Stimulated activated CD4-positive, alpha-beta T cell treated with anti-CD3 and anti-CD28 coated beads, Interleukin-1b, Interleukin-23, amount 100 ng/mL, for 4 hours (primary cell): ENCODE measurements around the gene CMTM8.
A peak's percentile ranks its signal among the peaks of the same experiment; 100 is the strongest.
"Not testable (repeated sequence)": the region's sequence is repeated elsewhere in the genome, so short reads cannot be mapped to it uniquely, and the experiment has no call there.

Experiments used
- DNase-seq, 2 donors: peaks; one replicate each; pipeline ENCODE4 v3.0.0-alpha.2; 2020; ENCODE audit warnings: low read depth in 2 of 2

The CMTM8 gene

GRCh38 chr3:32228743-32229142 lies 9.7 kb upstream of the CMTM8 start:
- not testable (repeated sequence) for DNase-seq

GRCh38 chr3:32229565-32229964 lies 8.9 kb upstream of the CMTM8 start:
- DNase-seq, result no peak

- DNase-seq, result no peak
These were observed 2.1 kb upstream of the CMTM8 start for GRCh38 chr3:32236377-32236776.

GRCh38 chr3:32237670-32238452 lies 619 bp upstream of the CMTM8 start:
- DNase-seq, result no peak

DNA sequence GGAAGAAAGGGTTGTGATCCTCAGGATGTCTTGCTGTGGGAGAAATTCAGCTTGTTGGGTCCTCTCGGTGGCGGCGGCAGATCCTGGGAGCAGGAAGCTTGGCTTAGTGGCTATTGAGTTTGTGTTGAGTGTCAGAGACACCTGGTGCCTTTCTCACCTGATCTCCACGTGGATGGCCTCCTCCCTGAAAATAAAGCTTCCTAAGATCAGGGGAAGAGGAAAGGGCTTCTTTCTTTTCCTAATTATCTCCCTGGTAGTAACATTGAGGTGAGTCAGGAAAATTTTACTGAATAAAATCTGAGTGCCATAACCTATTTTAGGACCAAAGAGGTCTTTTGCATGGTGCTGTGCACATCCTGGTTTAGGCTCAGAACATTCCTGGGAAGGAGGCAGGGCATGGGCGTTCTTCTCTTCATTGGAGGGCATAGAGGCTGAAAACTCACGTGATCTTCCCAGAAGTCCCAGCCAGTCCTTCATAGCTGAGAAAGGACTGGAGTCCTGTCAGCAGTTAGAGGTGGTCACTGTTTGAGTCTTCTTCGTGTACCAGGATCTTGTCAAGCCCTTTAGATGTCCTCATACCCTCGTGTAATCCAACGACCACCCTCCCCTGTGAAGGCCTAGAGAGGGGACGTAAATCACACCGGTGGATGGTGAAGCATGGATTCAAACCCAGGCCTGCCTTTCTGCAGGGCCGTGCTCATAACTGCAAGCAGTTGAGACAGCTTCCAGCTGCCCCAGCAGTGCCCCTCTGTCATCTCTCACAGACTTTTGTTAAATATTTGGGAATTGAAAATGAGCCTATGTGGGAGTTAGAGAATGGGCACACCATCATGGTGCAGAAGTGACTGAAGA lies 1.1 kb downstream of the CMTM8 start:
- DNase-seq, result no peak

GRCh38 chr3:32240159-32240545 lies 1.7 kb downstream of the CMTM8 start:
- peak; percentile 15 to 39 for DNase-seq

DNA sequence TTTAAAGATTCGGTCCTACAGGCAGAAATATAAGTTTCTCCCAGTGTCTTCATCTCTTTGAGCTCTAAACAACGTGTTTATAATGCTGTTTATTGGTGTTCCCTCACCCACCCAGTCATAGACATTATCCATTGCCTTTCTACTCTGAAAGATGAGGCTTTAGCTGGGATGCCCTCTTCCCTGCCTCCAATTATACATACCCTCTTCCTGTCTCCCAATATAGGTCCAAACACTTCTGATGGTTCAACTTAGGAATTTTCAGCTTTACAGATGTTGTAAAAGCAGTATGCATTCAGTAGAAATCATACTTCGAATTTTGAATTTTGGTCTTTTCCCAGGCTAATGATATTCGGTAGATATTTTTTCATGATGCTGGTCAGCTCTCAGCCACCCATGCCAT lies 2.6 kb downstream of the CMTM8 start:
- no peak for DNase-seq

DNA sequence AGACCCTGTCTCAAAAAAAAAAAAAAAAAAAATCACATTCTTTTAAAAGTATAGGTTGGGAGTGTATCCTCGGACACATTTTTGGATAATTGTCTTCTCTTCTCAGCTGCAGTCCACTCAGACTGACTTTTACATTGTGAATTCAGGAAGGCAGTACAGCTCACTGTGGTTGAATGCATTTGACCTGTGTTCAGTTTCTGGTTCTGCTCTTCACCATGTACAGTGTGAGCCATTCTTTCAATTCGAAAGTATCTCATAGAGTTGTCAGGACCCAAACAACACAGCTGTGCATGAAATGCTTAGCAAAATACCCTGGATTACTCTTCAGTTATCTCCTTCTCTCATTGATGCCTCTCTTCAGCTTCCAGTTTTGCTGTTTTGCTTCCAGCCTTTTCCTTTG lies 5.0 kb downstream of the CMTM8 start:
- DNase-seq, result no peak

- no peak for DNase-seq
These were observed 6.7 kb downstream of the CMTM8 start for GRCh38 chr3:32245200-32245599.

DNA sequence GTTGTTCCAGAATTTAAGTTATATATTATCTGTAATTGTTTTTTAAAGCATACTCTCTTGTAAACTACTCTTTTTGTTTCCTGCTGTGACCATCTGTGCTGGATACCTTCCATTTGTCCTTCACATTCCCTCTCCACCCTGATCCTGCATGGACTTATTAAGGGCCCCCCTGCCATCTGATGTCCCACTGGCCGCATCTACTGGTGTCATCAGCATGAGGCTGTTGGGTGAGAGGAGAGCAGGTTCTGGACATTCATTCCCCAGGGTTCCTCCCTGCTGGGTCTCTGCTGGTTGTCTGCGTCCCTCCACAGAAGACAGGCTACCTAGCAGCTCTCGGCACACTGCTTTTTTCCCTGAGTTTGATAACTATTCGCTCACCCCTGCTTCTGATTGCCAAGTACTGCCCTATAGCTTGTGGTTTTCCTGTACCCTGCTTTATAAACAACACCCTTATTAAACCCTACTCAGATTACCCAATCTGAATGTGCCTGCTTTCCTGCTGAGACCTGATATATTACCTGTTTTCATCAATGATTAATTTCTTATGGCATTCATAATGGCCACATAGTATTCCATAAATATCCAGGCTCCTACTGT lies 7.7 kb downstream of the CMTM8 start:
- no peak for DNase-seq

GRCh38 chr3:32249184-32249782 lies 10.8 kb downstream of the CMTM8 start:
- DNase-seq, result no peak

DNA sequence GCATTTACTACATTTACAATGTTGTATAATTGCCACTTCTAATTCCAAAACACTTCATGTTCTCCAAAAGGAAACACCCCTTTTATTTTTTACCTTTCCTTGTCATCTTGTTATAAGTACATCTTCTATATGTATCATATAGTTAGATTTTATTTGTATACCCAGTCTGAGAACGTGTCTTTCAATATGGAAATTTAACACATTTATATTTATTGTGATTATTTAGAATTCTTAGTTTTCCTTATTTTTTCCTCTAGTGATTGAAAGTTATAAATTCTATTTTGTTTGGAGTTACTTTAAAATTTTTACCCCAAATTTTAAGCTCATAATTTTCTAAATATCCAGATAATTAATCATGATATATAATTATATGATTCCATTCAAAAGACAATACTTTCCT lies 15.8 kb downstream of the CMTM8 start:
- no peak for DNase-seq

DNA sequence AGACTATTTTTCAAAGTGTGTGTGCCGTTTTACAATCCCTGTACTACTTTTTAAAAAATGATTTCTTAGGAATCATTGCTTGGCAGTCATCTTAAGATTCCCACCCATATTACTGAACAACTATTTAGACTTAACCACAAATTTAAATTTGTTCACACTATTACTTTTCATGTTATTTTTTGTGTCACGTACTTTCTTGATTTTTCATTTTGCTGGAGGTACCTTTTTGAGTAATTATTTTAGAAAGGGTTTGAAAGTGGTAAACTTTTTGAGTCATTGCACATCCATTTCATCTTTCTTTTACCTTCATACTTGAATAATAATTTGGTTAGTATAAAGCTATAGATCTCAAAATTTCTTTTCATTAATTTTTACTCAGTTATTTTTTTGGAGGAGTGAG lies 16.9 kb downstream of the CMTM8 start:
- DNase-seq, result no peak

GRCh38 chr3:32256206-32256605 lies 17.7 kb downstream of the CMTM8 start:
- no peak for DNase-seq

DNA sequence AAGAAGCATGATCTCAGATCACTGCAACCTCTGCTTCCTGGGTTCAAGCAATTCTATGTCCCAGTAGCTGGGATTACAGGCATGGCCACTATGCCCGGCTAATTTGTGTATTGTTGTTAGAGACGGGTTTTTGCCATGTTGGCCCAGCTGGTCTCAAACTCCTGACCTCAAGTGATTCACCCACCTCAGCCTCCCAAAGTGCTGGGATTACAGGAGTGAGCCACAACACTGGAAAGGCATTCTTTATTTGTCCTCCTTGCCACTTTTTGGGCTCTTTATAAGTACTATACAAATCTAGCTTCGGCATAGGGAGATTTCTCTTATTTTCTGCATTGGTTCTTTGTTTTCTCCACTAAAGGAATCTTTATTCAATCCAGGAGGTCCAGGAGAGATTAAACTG lies 18.6 kb downstream of the CMTM8 start:
- DNase-seq, result no peak

DNA sequence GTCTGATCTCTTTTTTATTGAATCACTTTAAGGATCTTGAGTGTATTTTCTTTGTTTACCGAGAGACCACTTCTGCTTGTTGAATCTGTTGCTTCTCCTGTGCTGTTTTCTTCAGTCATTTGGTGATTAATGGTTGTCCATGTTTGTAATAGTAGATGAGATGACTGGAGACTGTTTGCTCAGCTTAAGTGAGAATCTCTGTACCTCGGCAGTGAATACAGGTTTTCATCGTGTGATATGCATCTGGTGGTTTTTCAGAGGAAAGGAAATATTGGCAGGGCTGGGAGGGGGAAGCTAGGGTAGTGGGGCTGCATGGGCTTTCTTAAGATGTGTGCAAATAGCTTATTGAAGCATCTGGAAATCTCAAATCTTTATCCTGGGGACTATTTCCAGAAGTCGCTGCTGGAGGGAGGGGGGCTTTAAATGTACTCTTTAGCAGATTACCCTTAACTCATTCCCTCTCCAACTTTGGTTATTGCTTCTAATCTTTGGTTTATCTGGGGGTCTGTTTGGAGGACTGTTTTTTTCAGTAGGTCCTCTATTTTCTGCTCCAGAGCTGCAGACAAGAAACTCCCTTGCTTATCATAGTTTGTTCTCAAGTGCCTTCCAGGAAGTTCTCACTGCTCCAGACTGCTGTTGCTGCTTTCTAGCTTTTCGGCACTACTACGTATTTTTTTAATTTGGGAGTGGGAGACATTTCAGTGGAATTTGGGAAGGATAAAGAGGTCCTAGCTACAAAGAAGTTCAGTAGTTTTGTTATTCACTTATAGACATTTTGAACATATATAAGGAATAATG lies 19.4 kb downstream of the CMTM8 start:
- no peak for DNase-seq

DNA sequence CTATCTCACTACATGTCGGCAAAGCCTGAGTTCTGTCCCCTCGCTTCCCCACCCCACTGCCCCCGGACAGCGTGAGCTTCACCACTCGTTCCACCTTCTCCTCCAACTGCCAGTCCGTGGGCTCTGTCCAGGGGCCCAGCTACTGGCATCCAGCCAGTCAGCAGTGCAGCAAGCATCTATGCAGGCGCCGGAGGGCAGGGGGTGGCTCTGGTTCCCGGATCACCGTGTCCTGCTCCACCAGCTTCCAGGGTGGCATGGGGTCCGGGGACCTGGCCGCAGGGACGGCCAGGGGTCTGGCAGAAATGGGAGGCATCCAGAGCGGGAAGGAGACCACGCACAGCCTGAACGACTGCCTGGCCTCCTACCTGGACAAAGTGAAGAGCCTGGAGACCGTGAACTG lies 20.4 kb downstream of the CMTM8 start:
- no peak for DNase-seq

DNA sequence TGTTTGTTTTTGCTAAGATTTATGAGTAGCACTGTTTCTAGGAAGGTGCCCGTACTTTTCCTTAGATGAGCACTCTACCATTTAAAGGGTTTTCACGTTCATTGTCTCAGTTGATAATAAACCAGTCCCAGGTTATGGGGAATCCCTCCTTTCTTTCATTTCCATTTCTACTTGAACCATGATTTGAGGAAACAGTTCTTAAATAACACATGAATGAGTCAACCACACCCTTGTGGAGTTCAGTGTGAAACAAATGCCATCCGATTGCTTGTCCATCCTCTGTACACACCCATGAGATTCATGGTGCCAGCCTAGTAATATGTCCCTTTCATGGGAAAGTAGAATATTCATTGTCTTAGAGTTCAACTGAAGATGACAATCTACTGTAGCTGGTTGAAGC lies 23.1 kb downstream of the CMTM8 start:
- DNase-seq, result no peak

GRCh38 chr3:32262201-32262600 lies 23.7 kb downstream of the CMTM8 start:
- no peak for DNase-seq

DNA sequence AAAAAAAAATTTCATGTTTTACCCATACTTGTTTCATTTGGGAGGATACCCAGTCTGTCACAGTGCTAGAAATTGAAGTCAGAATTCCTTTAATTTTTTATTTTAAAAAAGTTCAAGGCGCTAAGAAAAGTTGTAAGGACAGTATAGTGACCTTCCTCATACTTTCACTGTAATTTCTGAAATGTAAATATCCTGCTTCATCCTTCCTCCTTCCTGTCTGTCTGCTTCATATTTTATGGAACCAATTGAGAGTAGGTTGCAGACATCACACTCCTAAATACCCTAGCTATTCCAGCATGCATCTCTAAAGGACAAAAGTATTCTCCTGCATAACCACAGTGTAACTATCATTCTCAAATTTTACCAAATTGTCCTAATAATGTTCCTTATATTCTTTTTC lies 35.8 kb downstream of the CMTM8 start:
- no peak for DNase-seq

- DNase-seq, result no peak
These were observed 37.0 kb downstream of the CMTM8 start for GRCh38 chr3:32275506-32275905.
